Endodermal cell (in vitro differentiated cells): ENCODE measurements around the gene ZNF618. TPM values are rescaled to one million over a fixed set of nuclear protein-coding genes. Genes with fewer than 3 reads are reported as not detected.

Experiments used
- DNase-seq: peaks from one replicate; pipeline ENCODE4 v3.0.0-alpha.2; 2017
- H3K27ac ChIP-seq: 2 replicates; pipeline ENCODE4 v1.5.1; 2013; ENCODE audit warnings: mild to moderate bottlenecking, low read depth, low read length, moderate library complexity
- H3K27me3 ChIP-seq: 2 replicates; pipeline ENCODE4 v1.6.1; 2013; ENCODE audit warnings: mild to moderate bottlenecking, low read length, moderate library complexity; ENCODE audit not compliant: insufficient read depth, control insufficient read depth, poor library complexity, severe bottlenecking
- H3K36me3 ChIP-seq: 2 replicates; pipeline ENCODE4 v1.7.0; 2013; ENCODE audit warnings: mild to moderate bottlenecking, low read length, moderate library complexity; ENCODE audit not compliant: control insufficient read depth, insufficient read depth
- H3K4me1 ChIP-seq: one replicate; pipeline ENCODE4 v1.7.0; 2013; ENCODE audit warnings: low read length; ENCODE audit not compliant: control insufficient read depth, insufficient read depth
- H3K4me3 ChIP-seq: 2 replicates; pipeline ENCODE4 v1.5.1; 2013; ENCODE audit warnings: mild to moderate bottlenecking, low read length, moderate library complexity
- H3K9ac ChIP-seq: 2 replicates; pipeline ENCODE4 v1.6.1; 2013; ENCODE audit warnings: mild to moderate bottlenecking, low read length, moderate library complexity; ENCODE audit not compliant: poor library complexity, severe bottlenecking; ENCODE audit errors: extremely low read depth
- H3K9me3 ChIP-seq: 2 replicates; pipeline ENCODE4 v1.6.1; 2013; ENCODE audit warnings: mild to moderate bottlenecking, low read length, moderate library complexity; ENCODE audit not compliant: control insufficient read depth
- H3K27ac Mint-ChIP-seq: 2 replicates; pipeline ENCODE4 v1.8.0; 2020; ENCODE audit warnings: mixed read lengths
- H3K27me3 Mint-ChIP-seq: 2 replicates; pipeline ENCODE4 v1.8.0; 2021; ENCODE audit warnings: mild to moderate bottlenecking, mixed read lengths; ENCODE audit not compliant: insufficient read depth
- H3K36me3 Mint-ChIP-seq: 2 replicates; pipeline ENCODE4 v1.8.0; 2020; ENCODE audit warnings: low read depth, mixed read lengths
- H3K4me1 Mint-ChIP-seq: 2 replicates; pipeline ENCODE4 v1.8.0; 2020; ENCODE audit warnings: mixed read lengths
- H3K4me3 Mint-ChIP-seq: 2 replicates; pipeline ENCODE4 v1.8.0; 2020; ENCODE audit warnings: mild to moderate bottlenecking, moderate library complexity, mixed read lengths
- H3K9me3 Mint-ChIP-seq: 2 replicates; pipeline ENCODE4 v1.8.0; 2020; ENCODE audit warnings: mild to moderate bottlenecking, mixed read lengths
- CTCF ChIP-seq: fragments of 200-600 bp; sonication (generic); conservative IDR thresholded peaks from 2 replicates; pipeline ENCODE4 v1.5.0; 2021; ENCODE audit warnings: antibody characterized with exemption, mild to moderate bottlenecking
- WGBS, 2 experiments: methylation state at CpG; one replicate each; pipeline versions ENCODE4 v1.1.5 to v1.1.7; 2013; ENCODE audit warnings: missing lambda C conversion rate in 2 of 2, mixed read lengths in 1 of 2; ENCODE audit not compliant: insufficient coverage in 1 of 2, insufficient read length in 1 of 2; 5-methylcytosine and 5-hydroxymethylcytosine counted together
- total RNA-seq, 2 donors: library from RNA; stranded (reverse); fragmentation: NEBNext Ultra II Directional in 1 of 2; extraction: Animal tissue kit (Norgen Biotek cat#: 25700) in 1 of 2; gene quantifications; 2 replicates in 1 of 2; 3 replicates in 1 of 2; pipeline ENCODE4 v1.2.1, GENCODE V29; 2021

ZNF618 gene
- total RNA-seq, 2 donors from 2014 or later = 34.5 to 37.5 TPM

DNA sequence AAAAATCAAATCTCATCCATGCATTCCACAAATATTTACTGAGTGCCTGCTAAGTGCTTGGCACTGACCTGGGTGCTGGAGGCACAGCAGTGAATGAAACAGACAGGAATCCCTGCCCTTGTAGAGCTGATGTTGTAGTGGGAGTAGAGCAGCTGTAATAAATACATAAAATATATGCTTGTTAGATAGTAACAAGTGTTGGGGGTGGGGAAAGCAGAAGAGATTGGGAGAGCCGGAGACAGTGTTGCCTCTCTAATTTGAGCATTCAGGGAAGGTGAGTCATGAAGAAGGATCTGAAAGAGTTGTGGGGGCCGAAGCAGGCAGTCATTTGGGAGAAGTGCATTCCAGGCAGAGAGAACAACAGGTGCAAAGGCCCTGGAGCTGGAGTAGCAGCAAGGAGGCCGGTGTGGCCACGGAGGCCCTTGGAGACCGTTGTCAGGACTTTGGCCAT is 97.9 kb downstream of the ZNF618 start:
- no peak for TF ChIP-seq CTCF
- Mint-ChIP-seq H3K4me3 (no peak overlapping the region), H3K9me3 (peaks cover 16% of the 10 kb centered on the region), H3K36me3 (peaks cover 34% of the 10 kb centered on the region), H3K27ac (no peak overlapping the region), H3K4me1 (no peaks in the 10 kb centered on the region), H3K27me3 (no peaks in the 10 kb centered on the region)
- peaks cover 24% of the 10 kb centered on the region for H3K36me3 ChIP-seq
- H3K4me3 ChIP-seq = no peak overlapping the region
- WGBS, 2 experiments = 91 to 92% methylated on average over 5 of the region's 5 CpGs
- H3K27ac ChIP-seq = no peak overlapping the region
- H3K9me3 ChIP-seq = peaks cover 6% of the 10 kb centered on the region
- H3K27me3 ChIP-seq = no peaks in the 10 kb centered on the region
- no peak overlapping the region for H3K9ac ChIP-seq
- H3K4me1 ChIP-seq = no peaks in the 10 kb centered on the region
- DNase-seq = no peak

GRCh38 chr9:113976915-113977314 is 100.8 kb downstream of the ZNF618 start:
- no peaks in the 10 kb centered on the region for H3K27me3 Mint-ChIP-seq
- peaks cover 6% of the 10 kb centered on the region for H3K36me3 Mint-ChIP-seq
- Histone ChIP-seq H3K4me1 (no peaks in the 10 kb centered on the region), H3K9me3 (no peaks in the 10 kb centered on the region), H3K27me3 (no peaks in the 10 kb centered on the region), H3K27ac (no peak overlapping the region), H3K4me3 (no peak overlapping the region), H3K9ac (no peak overlapping the region), H3K36me3 (peaks cover 4% of the 10 kb centered on the region)
- WGBS, 2 experiments = 96 to 100% methylated on average over 4 to 8 of the region's 8 CpGs
- H3K9me3 Mint-ChIP-seq = no peaks in the 10 kb centered on the region
- DNase-seq = no peak
- no peaks in the 10 kb centered on the region for H3K4me1 Mint-ChIP-seq
- H3K27ac Mint-ChIP-seq = no peak overlapping the region
- TF ChIP-seq CTCF = no peak
- no peak overlapping the region for H3K4me3 Mint-ChIP-seq

- H3K27me3 ChIP-seq = no peaks in the 10 kb centered on the region
- Mint-ChIP-seq H3K27me3 (no peaks in the 10 kb centered on the region), H3K4me1 (no peaks in the 10 kb centered on the region), H3K27ac (no peak overlapping the region), H3K4me3 (no peak overlapping the region), H3K36me3 (no peaks in the 10 kb centered on the region), H3K9me3 (no peaks in the 10 kb centered on the region)
- H3K4me1 ChIP-seq = no peaks in the 10 kb centered on the region
- DNase-seq = no peak
- no peak overlapping the region for H3K9ac ChIP-seq
- no peak for TF ChIP-seq CTCF
- peaks cover 4% of the 10 kb centered on the region for H3K36me3 ChIP-seq
- H3K9me3 ChIP-seq = no peaks in the 10 kb centered on the region
- H3K27ac ChIP-seq = no peak overlapping the region
- H3K4me3 ChIP-seq = no peak overlapping the region
- 93 to 95% methylated on average over 4 to 6 of the region's 6 CpGs for WGBS, 2 experiments
Measured at GRCh38 chr9:113978725-113979342, 102.7 kb downstream of the ZNF618 start.
